HepG2 (cell line): ENCODE results near the gene SIDT1. TPM values are rescaled to one million over a fixed set of nuclear protein-coding genes. Genes with fewer than 3 reads are reported as not detected.

Experiments
- ATAC-seq: fragments of 200-7000 bp; cut with Tn5 transposase; 3 replicates; pipeline ENCODE4 v1.9.1; 2020; ENCODE audit warnings: mild to moderate bottlenecking, moderate library complexity
- BruUV-seq: library from RNA; stranded (reverse); fragments of 400-500 nt; replicated peaks from 2 replicates; lab custom pipeline; 2021; lab: Mats Ljungman, UMichigan
- CTCF ChIA-PET: fragments of 300-600 bp; formaldehyde crosslinking; extraction: SDS; loops from one replicate; lab custom pipeline; 2021; ENCODE audit warnings: low total read pairs, inconsistent platforms, low intra/inter-chr PET ratio; lab: Yijun Ruan, JAX
- POLR2A ChIA-PET: fragments of 350-600 bp; sonication (Branson Sonifier 250); formaldehyde crosslinking; loops from one replicate; lab custom pipeline; 2020; ENCODE audit warnings: antibody characterized with exemption, inconsistent platforms; lab: Yijun Ruan, JAX
- DNase-seq: peaks from one replicate; pipeline ENCODE4 v3.0.0-alpha.2; 2015; ENCODE audit warnings: low spot score
- FAIRE-seq: peaks from 3 replicates; lab custom pipeline; 2011; peaks lifted over from hg19 to GRCh38; lab: Jason Lieb, UNC
- H2AFZ ChIP-seq: one replicate; pipeline ENCODE4 v1.6.1; 2011; ENCODE audit warnings: low read length, inconsistent platforms
- H3K27ac ChIP-seq: fragments of 300-600 bp; 3 replicates; pipeline ENCODE4 v1.8.0; 2011; ENCODE audit warnings: mixed run types, mild to moderate bottlenecking, mixed read lengths, low read length, inconsistent platforms; ENCODE audit not compliant: insufficient read depth; ENCODE audit errors: extremely low read length
- H3K27me3 ChIP-seq, 2 experiments: fragments of 200-600 bp in 1 of 2; 2 replicates in 1 of 2; 3 replicates in 1 of 2; pipeline versions ENCODE4 v1.6.0 to v1.8.0; 2011; ENCODE audit warnings: low read length in 2 of 2, mild to moderate bottlenecking in 2 of 2, moderate library complexity in 2 of 2, inconsistent platforms in 1 of 2; ENCODE audit not compliant: insufficient read depth in 2 of 2, control insufficient read depth in 1 of 2
- H3K36me3 ChIP-seq, 2 experiments: fragments of 200-600 bp in 1 of 2; replicated peaks in 1 of 2; 2 replicates in 1 of 2; 3 replicates in 1 of 2; pipeline versions ENCODE4 v1.5.1 to v1.8.0; 2011; ENCODE audit warnings: low read length in 2 of 2, inconsistent platforms in 1 of 2; ENCODE audit not compliant: insufficient read depth in 2 of 2, control insufficient read depth in 1 of 2
- H3K4me1 ChIP-seq: 2 replicates; pipeline ENCODE4 v1.5.1; 2012; ENCODE audit warnings: low read length, inconsistent platforms; ENCODE audit not compliant: insufficient read depth
- H3K4me2 ChIP-seq: 2 replicates; pipeline ENCODE4 v1.6.0; 2011; ENCODE audit warnings: low read depth, low read length, inconsistent platforms
- H3K4me3 ChIP-seq, 3 experiments: fragments of 200-600 bp in 1 of 3; sonication (generic), shearing (Covaris generic) in 1 of 3; replicated peaks in 1 of 3; 2 replicates each; pipeline ENCODE4 v1.5.1; 2011 to 2016; ENCODE audit warnings: low read length in 3 of 3, inconsistent platforms in 2 of 3, low read depth in 2 of 3, mild to moderate bottlenecking in 2 of 3, control low read depth in 1 of 3, mixed read lengths in 1 of 3; ENCODE audit not compliant: insufficient read depth in 1 of 3
- H3K79me2 ChIP-seq: one replicate; pipeline ENCODE4 v1.6.1; 2011; ENCODE audit warnings: low read length, inconsistent platforms; ENCODE audit not compliant: insufficient read depth
- H3K9ac ChIP-seq: 2 replicates; pipeline ENCODE4 v1.6.0; 2011; ENCODE audit warnings: mild to moderate bottlenecking, low read depth, low read length, inconsistent platforms; ENCODE audit not compliant: insufficient read depth
- H3K9me3 ChIP-seq: 2 replicates; pipeline ENCODE4 v1.5.1; 2012; ENCODE audit warnings: mild to moderate bottlenecking, low read length
- H4K20me1 ChIP-seq: 2 replicates; pipeline ENCODE4 v1.6.0; 2011; ENCODE audit warnings: inconsistent platforms, mild to moderate bottlenecking, low read length, moderate library complexity; ENCODE audit not compliant: insufficient read depth
- BCLAF1 ChIP-seq: fragments of 450-650 bp; IDR thresholded peaks from 2 replicates; pipeline ENCODE4 v1.6.1; 2017; ENCODE audit warnings: mild to moderate bottlenecking
- CBX1 ChIP-seq: IDR thresholded peaks from one replicate; pipeline ENCODE4 v1.6.1; 2016; ENCODE audit warnings: antibody characterized with exemption, low read depth
- CREM ChIP-seq, 2 experiments: sonication (generic) in 1 of 2; formaldehyde crosslinking in 1 of 2; IDR thresholded peaks; 2 replicates each; pipeline versions ENCODE4 v1.4.0 to v1.6.1; 2016 to 2020; ENCODE audit warnings: antibody characterized with exemption in 1 of 2, mild to moderate bottlenecking in 1 of 2, missing genetic modification reagents in 1 of 2
- FOXP1 ChIP-seq, 2 experiments: fragments of 450-650 bp in 1 of 2; IDR thresholded peaks; 2 replicates each; pipeline ENCODE4 v1.6.1; 2017 to 2018; ENCODE audit warnings: antibody characterized with exemption in 1 of 2
- RXRA ChIP-seq: sonication (generic); formaldehyde crosslinking; IDR thresholded peaks from 2 replicates; pipeline ENCODE4 v1.5.1; 2020; ENCODE audit warnings: missing genetic modification reagents
- SATB2 ChIP-seq: sonication (generic); formaldehyde crosslinking; IDR thresholded peaks from 2 replicates; pipeline ENCODE4 v1.5.0; 2020; ENCODE audit warnings: missing genetic modification reagents
- TSC22D2 ChIP-seq: sonication (generic); formaldehyde crosslinking; IDR thresholded peaks from 2 replicates; pipeline ENCODE4 v1.5.1; 2020; ENCODE audit warnings: missing genetic modification reagents, mild to moderate bottlenecking, borderline replicate concordance
- ZBTB2 ChIP-seq: sonication (generic); formaldehyde crosslinking; IDR thresholded peaks from 2 replicates; pipeline ENCODE4 v1.8.0; 2022; ENCODE audit warnings: low read depth, missing genetic modification reagents
- ZNF451 ChIP-seq: sonication (generic); formaldehyde crosslinking; IDR thresholded peaks from 2 replicates; pipeline ENCODE4 v1.5.0; 2020; ENCODE audit warnings: mild to moderate bottlenecking, missing genetic modification reagents
- ZNF792 ChIP-seq: IDR thresholded peaks from 2 replicates; pipeline ENCODE4 v1.6.1; 2016
- WGBS: methylation state at CpG from one replicate; pipeline ENCODE4 v1.1.6; 2017; ENCODE audit warnings: low lambda C conversion rate; 5-methylcytosine and 5-hydroxymethylcytosine counted together
- in situ Hi-C: cut with HindIII; loops from 2 replicates; pipeline ENCODE4 v1.10.0; 2017; ENCODE audit warnings: low pct_unique_long_range_greater_than_20kb; ENCODE audit not compliant: extremely low pct_ligation_motif_present
- intact Hi-C: fragments of 100-400 bp; cut with micrococcal nuclease; formaldehyde crosslinking; loops from one replicate; pipeline ENCODE4 v1.10.0; 2022; ENCODE audit not compliant: unreplicated experiment
- polyA plus RNA-seq, 8 experiments: library from polyadenylated mRNA; depleted of rRNA in 3 of 8; stranded (reverse) in 7 of 8; unstranded in 1 of 8; fragments of >200 nt; fragmentation: Illumina TruSeq in 4 of 8; extraction: Trizol in 4 of 8; gene quantifications; 2 replicates each; pipeline versions ENCODE4 v1.2.1 to v1.2.3, GENCODE V29; 2011 to 2016; ENCODE audit warnings: low read depth in 4 of 8, missing spikeins in 1 of 8, mixed read lengths in 1 of 8; ENCODE audit not compliant: insufficient read depth in 1 of 8
- total RNA-seq, 5 experiments: library from RNA; depleted of rRNA; stranded (reverse); fragments of >200 nt; fragmentation: Illumina TruSeq; extraction: Trizol; gene quantifications; 2 replicates each; pipeline ENCODE4 v1.2.3, GENCODE V29; 2016; ENCODE audit warnings: low read depth in 1 of 5
- TF ChIP-seq, protein P1 (sequence below): sonication (generic); IDR thresholded peaks from 2 replicates; pipeline ENCODE4 v1.6.1; 2016; ENCODE audit warnings: low read depth, borderline replicate concordance
- TF ChIP-seq, protein P2 (sequence below): sonication (generic); formaldehyde crosslinking; IDR thresholded peaks from 2 replicates; pipeline ENCODE4 v1.4.0; 2020; ENCODE audit warnings: missing genetic modification reagents
- TF ChIP-seq, protein P3 (sequence below): IDR thresholded peaks from 2 replicates; pipeline ENCODE4 v1.6.1; 2016; ENCODE audit warnings: low read depth, control low read depth

The SIDT1 gene
- total and polyA plus RNA-seq, 2 of the 13 experiments (the other 11 are each of a cell fraction or from before 2014, with no cell fraction given) = 0.07 TPM

- Histone ChIP-seq H3K4me1 (no peaks in the 10 kb centered on the region), H3K27ac (no peak overlapping the region), H3K4me2 (no peak overlapping the region), H3K79me2 (no peaks in the 10 kb centered on the region), H4K20me1 (no peaks in the 10 kb centered on the region), H3K36me3 (no peaks in the 10 kb centered on the region), H2AFZ (no peak overlapping the region), H3K9me3 (no peaks in the 10 kb centered on the region), H3K4me3 (no peak overlapping the region), H3K27me3 (no peaks in the 10 kb centered on the region; a peak in 1 of 5 replicates), H3K9ac (no peak overlapping the region)
- no peak for ATAC-seq
- in situ Hi-C loops (no loop called here), intact Hi-C loops (no loop called here)
- WGBS = 0% methylated on average over 1 of the region's 1 CpG
- ChIA-PET POLR2A (no interaction called here), CTCF (no interaction called here)
- no TSS peak for BruUV-seq
- no peak for FAIRE-seq
- DNase-seq = no peak
- TF ChIP-seq, protein P1, sequence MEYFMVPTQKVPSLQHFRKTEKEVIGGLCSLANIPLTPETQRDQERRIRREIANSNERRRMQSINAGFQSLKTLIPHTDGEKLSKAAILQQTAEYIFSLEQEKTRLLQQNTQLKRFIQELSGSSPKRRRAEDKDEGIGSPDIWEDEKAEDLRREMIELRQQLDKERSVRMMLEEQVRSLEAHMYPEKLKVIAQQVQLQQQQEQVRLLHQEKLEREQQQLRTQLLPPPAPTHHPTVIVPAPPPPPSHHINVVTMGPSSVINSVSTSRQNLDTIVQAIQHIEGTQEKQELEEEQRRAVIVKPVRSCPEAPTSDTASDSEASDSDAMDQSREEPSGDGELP = no peak
- TF ChIP-seq, protein P2, sequence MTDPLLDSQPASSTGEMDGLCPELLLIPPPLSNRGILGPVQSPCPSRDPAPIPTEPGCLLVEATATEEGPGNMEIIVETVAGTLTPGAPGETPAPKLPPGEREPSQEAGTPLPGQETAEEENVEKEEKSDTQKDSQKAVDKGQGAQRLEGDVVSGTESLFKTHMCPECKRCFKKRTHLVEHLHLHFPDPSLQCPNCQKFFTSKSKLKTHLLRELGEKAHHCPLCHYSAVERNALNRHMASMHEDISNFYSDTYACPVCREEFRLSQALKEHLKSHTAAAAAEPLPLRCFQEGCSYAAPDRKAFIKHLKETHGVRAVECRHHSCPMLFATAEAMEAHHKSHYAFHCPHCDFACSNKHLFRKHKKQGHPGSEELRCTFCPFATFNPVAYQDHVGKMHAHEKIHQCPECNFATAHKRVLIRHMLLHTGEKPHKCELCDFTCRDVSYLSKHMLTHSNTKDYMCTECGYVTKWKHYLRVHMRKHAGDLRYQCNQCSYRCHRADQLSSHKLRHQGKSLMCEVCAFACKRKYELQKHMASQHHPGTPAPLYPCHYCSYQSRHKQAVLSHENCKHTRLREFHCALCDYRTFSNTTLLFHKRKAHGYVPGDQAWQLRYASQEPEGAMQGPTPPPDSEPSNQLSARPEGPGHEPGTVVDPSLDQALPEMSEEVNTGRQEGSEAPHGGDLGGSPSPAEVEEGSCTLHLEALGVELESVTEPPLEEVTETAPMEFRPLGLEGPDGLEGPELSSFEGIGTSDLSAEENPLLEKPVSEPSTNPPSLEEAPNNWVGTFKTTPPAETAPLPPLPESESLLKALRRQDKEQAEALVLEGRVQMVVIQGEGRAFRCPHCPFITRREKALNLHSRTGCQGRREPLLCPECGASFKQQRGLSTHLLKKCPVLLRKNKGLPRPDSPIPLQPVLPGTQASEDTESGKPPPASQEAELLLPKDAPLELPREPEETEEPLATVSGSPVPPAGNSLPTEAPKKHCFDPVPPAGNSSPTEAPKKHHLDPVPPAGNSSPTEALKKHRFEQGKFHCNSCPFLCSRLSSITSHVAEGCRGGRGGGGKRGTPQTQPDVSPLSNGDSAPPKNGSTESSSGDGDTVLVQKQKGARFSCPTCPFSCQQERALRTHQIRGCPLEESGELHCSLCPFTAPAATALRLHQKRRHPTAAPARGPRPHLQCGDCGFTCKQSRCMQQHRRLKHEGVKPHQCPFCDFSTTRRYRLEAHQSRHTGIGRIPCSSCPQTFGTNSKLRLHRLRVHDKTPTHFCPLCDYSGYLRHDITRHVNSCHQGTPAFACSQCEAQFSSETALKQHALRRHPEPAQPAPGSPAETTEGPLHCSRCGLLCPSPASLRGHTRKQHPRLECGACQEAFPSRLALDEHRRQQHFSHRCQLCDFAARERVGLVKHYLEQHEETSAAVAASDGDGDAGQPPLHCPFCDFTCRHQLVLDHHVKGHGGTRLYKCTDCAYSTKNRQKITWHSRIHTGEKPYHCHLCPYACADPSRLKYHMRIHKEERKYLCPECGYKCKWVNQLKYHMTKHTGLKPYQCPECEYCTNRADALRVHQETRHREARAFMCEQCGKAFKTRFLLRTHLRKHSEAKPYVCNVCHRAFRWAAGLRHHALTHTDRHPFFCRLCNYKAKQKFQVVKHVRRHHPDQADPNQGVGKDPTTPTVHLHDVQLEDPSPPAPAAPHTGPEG (CRISPR knock-in tag) = no peak
- TF ChIP-seq TSC22D2 (CRISPR knock-in tag) = no peak
- no peak for TF ChIP-seq CREM (IDR thresholded peaks at IDR 0.05)
- no peak for TF ChIP-seq CREM (CRISPR knock-in tag; IDR thresholded peaks at IDR 0.05)
- TF ChIP-seq FOXP1 (IDR thresholded peaks at IDR 0.05) = no peak
- TF ChIP-seq FOXP1 (CRISPR knock-in tag; IDR thresholded peaks at IDR 0.05) = no peak
- no peak for TF ChIP-seq ZNF451 (CRISPR knock-in tag)
- no peak for TF ChIP-seq BCLAF1
- no peak for TF ChIP-seq ZBTB2 (CRISPR knock-in tag)
- TF ChIP-seq CBX1 = no peak
- TF ChIP-seq RXRA (CRISPR knock-in tag) = no peak
- TF ChIP-seq ZNF792 (CRISPR knock-in tag) = no peak
- no peak for TF ChIP-seq SATB2 (CRISPR knock-in tag)
- TF ChIP-seq, protein P3, sequence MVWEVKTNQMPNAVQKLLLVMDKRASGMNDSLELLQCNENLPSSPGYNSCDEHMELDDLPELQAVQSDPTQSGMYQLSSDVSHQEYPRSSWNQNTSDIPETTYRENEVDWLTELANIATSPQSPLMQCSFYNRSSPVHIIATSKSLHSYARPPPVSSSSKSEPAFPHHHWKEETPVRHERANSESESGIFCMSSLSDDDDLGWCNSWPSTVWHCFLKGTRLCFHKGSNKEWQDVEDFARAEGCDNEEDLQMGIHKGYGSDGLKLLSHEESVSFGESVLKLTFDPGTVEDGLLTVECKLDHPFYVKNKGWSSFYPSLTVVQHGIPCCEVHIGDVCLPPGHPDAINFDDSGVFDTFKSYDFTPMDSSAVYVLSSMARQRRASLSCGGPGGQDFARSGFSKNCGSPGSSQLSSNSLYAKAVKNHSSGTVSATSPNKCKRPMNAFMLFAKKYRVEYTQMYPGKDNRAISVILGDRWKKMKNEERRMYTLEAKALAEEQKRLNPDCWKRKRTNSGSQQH (CRISPR knock-in tag) = no peak
These were observed 58.6 kb downstream of the SIDT1 start for GRCh38 chr3:113590983-113591382.
